ENCODE data around the gene MYOF.

GRCh38 chr10:93420944-93421825 is 60.9 kb downstream of the MYOF start:
- TF ChIP-seq CTCF (IDR thresholded peaks at IDR 0.05) (no peak), SIN3A (IDR thresholded peaks at IDR 0.05; ENCODE audit: borderline replicate concordance, insufficient read depth, low read depth, low read length) (no peak)
